Activated B cell treated with CpG ODN at 0.5 μM for 24 hours (primary cell): ENCODE measurements around the gene LCN10. TPM values are rescaled to one million over a fixed set of nuclear protein-coding genes. Genes with fewer than 3 reads are reported as not detected.
"Not testable (repeated sequence)": the region's sequence is repeated elsewhere in the genome, so short reads cannot be mapped to it uniquely, and the experiment has no call there.

Source experiments
- ATAC-seq: fragments of 200-7000 bp; cut with Tn5 transposase; one replicate; pipeline ENCODE4 v1.10.0; 2021; ENCODE audit warnings: low read depth, mild to moderate bottlenecking, moderate library complexity
- CTCF ChIA-PET: fragments of 350-600 bp; sonication (Branson Sonifier 250); formaldehyde crosslinking; loops from one replicate; lab custom pipeline; 2021; ENCODE audit warnings: antibody characterized with exemption; lab: Charles Lee
- POLR2A ChIA-PET: fragments of 350-600 bp; sonication (Branson Sonifier 250); formaldehyde crosslinking; loops from one replicate; lab custom pipeline; 2021; ENCODE audit warnings: antibody characterized with exemption; lab: Charles Lee
- DNase-seq: peaks from one replicate; pipeline ENCODE4 v3.0.0; 2022
- H3K27ac Mint-ChIP-seq: one replicate; pipeline ENCODE4 v1.8.0; 2020; ENCODE audit warnings: mixed read lengths
- H3K27me3 Mint-ChIP-seq: one replicate; pipeline ENCODE4 v1.8.0; 2021; ENCODE audit warnings: mixed read lengths
- H3K36me3 Mint-ChIP-seq: one replicate; pipeline ENCODE4 v1.8.0; 2021; ENCODE audit warnings: low read depth, mixed read lengths
- H3K4me1 Mint-ChIP-seq: one replicate; pipeline ENCODE4 v1.8.0; 2021; ENCODE audit warnings: mixed read lengths
- H3K4me3 Mint-ChIP-seq: one replicate; pipeline ENCODE4 v1.8.0; 2020; ENCODE audit warnings: mild to moderate bottlenecking, mixed read lengths
- H3K9me3 Mint-ChIP-seq: one replicate; pipeline ENCODE4 v1.8.0; 2020; ENCODE audit warnings: mixed read lengths
- CTCF ChIP-seq: fragments of 200-600 bp; IDR thresholded peaks from one replicate; pipeline ENCODE4 v1.8.0; 2022; ENCODE audit warnings: antibody characterized with exemption, mild to moderate bottlenecking
- intact Hi-C: fragments of 100-400 bp; cut with micrococcal nuclease; formaldehyde crosslinking; loops from one replicate; pipeline ENCODE4 v1.15.1; 2024
- total RNA-seq: library from RNA; stranded (reverse); gene quantifications from 2 replicates; pipeline ENCODE4 v1.2.3, GENCODE V29; 2022

LCN10 gene
- 13.7 and 15.9 TPM in 2 replicates for total RNA-seq

DNA sequence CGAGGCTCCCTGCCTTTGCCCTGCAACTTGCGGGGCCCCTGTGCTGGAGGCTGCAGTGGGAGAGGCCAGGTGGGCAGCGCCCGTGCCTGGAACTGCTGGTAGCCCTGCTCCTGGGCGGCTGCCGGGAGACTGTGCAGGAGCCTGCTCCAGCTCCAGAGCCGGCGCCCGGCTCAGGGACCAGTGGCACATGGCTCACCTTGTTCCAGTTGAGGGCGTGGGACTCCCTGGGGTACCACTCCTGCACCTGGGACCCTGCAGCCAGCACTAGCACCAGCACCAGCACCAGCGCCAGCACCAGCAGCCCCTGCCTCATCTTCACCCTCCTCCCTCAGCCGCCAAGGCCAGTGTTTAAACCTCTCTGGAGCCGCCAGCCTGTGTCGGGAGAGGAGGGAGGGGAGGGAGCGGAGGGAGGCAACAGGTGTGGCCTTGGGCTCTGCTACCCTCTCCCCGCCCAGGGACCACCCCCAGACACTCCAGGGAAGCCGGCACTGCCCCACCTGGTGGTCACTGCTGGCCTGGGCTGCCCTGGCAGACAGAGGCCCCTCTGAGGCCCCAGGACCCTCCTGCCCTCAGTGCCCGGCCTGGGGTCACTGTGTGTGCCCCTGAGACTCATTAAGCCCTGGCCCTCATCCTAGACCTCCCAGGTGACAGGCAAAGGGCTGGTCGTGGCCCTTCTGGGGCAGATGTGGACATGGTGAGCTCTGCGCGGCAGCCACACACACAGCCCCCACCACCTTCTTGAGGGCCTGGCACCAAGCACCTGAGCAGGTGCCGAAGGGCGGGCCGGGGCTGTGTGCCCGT lies at the start of gene LCN10:
Gene LCN10, minus strand, starts transcription at position 350 of the 801 bp plus-strand sequence. Its CDS starts 37 bp downstream, at position 313.
- H3K4me1 Mint-ChIP-seq: peaks cover 51% of the 10 kb centered on the region
- H3K4me3 Mint-ChIP-seq: peak within 1 kb of the TSS; percentile 86
- DNase-seq: no peak
- H3K27me3 Mint-ChIP-seq: no peaks in the 10 kb centered on the region
- intact Hi-C loops: loop anchor here (1.0 kb wide), 1 partner anchor 14 kb away; no protein-coding TSS in a partner anchor
- no peak for ATAC-seq
- peaks cover 19% of the 10 kb centered on the region for H3K36me3 Mint-ChIP-seq
- POLR2A ChIA-PET: interaction anchor here (1.9 to 4.4 kb wide), 5 partner anchors 8 to 344 kb away, joined by 5 to 86 read pairs (median 15); partner anchors contain the start of genes LCN8 and MAN1B1
- CTCF ChIA-PET: interaction anchor here (2.1 kb wide), 1 partner anchor 14 kb away, joined by 14 read pairs; no protein-coding TSS in a partner anchor
- H3K27ac Mint-ChIP-seq: peak within 1 kb of the TSS; percentile 74
- no peaks in the 10 kb centered on the region for H3K9me3 Mint-ChIP-seq
- no peak for TF ChIP-seq CTCF

DNA sequence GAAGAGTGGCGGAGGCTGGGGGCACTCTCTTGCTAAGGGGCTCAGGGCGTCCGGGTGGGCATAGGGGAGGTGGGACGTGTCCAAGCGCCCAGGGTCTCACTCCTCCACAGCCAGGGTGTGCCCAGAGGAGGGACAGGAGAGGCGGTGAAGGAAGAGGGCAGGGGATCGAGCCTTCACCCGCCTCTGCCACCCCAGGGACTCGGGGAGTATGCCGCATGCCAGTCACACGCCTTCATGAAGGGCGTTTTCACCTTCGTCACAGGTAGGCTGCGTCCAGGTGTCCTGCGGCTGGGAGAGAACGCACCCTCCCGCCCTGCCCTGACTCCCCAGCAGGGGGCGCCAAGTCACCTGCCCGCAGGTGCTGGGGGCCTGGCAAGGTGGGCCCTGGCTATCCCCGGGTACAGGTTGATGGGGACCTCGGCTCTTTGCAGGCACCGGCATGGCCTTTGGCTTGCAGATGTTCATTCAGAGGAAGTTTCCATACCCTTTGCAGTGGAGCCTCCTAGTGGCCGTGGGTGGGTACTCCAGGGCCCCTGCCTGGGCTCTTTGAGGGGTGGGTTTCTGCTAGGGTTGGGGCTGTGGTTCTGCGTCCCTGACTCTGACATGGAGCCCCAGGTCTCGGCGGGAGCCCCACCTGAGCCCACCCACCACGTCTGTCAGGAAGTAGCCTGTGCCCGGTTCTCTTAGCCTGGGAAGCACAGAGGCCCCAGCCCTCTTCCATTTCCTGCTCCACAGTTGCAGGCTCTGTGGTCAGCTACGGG lies 49.0 kb upstream of the LCN10 start:
- Mint-ChIP-seq H3K4me3 (peak overlapping the region; percentile 86), H3K9me3 (no peaks in the 10 kb centered on the region), H3K27me3 (no peaks in the 10 kb centered on the region), H3K4me1 (peaks cover 27% of the 10 kb centered on the region), H3K36me3 (peaks cover 5% of the 10 kb centered on the region), H3K27ac (peak overlapping the region; percentile 90)
- POLR2A ChIA-PET: interaction anchor here (0.6 to 1.3 kb wide), 3 partner anchors 16 to 420 kb away, joined by 3 to 5 read pairs (median 3); partner anchors contain the start of gene RABL6
- ATAC-seq (peak; percentile 2), DNase-seq (peak; percentile 59)
- CTCF ChIA-PET: interaction anchor here (0.6 to 2.7 kb wide), 4 partner anchors 34 to 243 kb away, joined by 3 to 13 read pairs (median 3); partner anchors contain the start of genes AJM1 and LCN8
- intact Hi-C loops: loop anchor here (1.0 to 10.0 kb wide), 13 partner anchors 9 to 763 kb away; partner anchors contain the start of genes AJM1, FBXW5, MAN1B1 and MRPL41
- TF ChIP-seq CTCF: peak; percentile 54

- peak within 1 kb of the TSS; percentile 90 for H3K27ac Mint-ChIP-seq
- intact Hi-C loops: loop anchor here (1.0 to 10.0 kb wide), 13 partner anchors 9 to 764 kb away; partner anchors contain the start of genes AJM1, FBXW5, MAN1B1 and MRPL41
- no peaks in the 10 kb centered on the region for H3K9me3 Mint-ChIP-seq
- peaks cover 5% of the 10 kb centered on the region for H3K36me3 Mint-ChIP-seq
- POLR2A ChIA-PET: interaction anchor here (0.5 to 1.2 kb wide), 13 partner anchors 12 to 452 kb away, joined by 3 to 5 read pairs (median 4); partner anchors contain the start of genes FUT7 and TUBB4B
- H3K4me3 Mint-ChIP-seq: peak within 1 kb of the TSS; percentile 86
- no peaks in the 10 kb centered on the region for H3K27me3 Mint-ChIP-seq
- CTCF ChIA-PET: interaction anchor here (0.6 to 6.8 kb wide), 2 partner anchors 12 to 244 kb away, joined by 3 to 58 read pairs; no protein-coding TSS in a partner anchor
- peak; percentile 99 for DNase-seq
- ATAC-seq: peak; percentile 87
- H3K4me1 Mint-ChIP-seq: peaks cover 20% of the 10 kb centered on the region
- TF ChIP-seq CTCF: no peak
Measured at GRCh38 chr9:136790640-136791515, 48.1 kb upstream of the LCN10 start, which contains the start of gene TMEM141. TMEM141 (plus strand) TSS chr9:136791344; CDS start chr9:136791371, 27 bp downstream.

DNA sequence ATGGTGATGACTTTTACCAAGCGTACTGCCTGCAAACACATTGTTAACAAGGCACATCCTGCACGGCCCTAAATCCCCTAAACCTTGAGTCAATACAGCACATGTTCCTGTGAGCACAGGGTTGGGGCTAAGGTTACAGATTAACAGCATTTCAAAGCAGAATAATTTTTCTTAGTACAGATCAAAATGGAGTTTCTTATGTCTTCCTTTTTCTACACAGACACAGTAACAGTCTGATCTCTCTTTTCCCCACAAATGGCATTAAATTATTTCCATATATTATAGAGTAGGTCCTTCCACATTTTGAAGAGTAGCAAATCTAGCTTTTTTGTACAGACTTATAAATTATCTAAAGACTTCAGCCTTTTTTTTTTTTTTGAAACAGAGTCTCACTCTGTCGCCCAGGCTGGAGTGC lies 46.8 kb upstream of the LCN10 start:
- POLR2A ChIA-PET: no interaction called here
- DNase-seq (no peak), ATAC-seq (no peak)
- Mint-ChIP-seq H3K4me3 (no peak overlapping the region), H3K4me1 (peaks cover 27% of the 10 kb centered on the region), H3K9me3 (no peaks in the 10 kb centered on the region), H3K36me3 (peaks cover 5% of the 10 kb centered on the region), H3K27me3 (no peaks in the 10 kb centered on the region), H3K27ac (no peak overlapping the region)
- CTCF ChIA-PET: interaction anchor here (6.8 kb wide), 1 partner anchor 246 kb away, joined by 58 read pairs; no protein-coding TSS in a partner anchor
- intact Hi-C loops: no loop called here
- no peak for TF ChIP-seq CTCF

DNA sequence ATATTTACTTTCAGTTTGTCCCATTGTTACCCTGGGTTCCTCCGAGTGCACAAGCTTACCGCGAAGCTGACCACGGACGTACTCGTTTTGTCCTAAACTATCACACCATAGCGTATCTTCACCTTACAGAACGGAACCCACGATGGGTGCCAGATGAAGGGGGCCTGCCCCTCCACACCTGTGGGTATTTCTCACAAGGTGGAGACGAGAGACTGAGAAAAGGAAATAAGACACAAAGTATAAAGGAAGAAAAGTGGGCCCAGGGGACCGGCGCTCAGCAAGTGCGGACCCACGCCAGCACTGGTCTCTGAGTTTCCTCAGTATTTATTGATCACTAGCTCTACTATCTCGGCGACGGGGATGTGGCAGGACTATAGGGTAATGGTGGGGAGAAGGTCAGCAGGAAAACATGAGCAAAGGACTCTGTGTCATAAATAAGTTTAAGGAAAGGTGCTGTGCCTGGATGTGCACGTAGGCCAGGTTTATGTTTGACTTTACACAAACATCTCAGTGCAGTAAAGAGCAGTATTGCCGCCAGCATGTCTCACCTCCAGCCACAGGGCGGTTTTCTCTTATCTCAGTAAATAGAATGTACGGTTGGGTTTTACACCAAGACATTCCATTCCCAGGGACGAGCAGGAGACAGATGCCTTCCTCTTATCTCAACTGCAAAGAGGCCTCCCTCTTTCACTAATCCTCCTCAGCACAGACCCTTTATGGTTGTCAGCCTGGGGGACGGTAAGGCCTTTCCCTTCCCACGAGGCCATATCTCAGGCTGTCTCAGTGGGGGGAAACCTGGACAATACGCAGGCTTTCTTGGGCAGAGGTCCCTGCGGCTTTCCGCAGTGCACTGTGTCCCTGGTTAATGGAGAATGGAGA lies 46.1 kb upstream of the LCN10 start:
- ATAC-seq, H3K9me3 Mint-ChIP-seq, H3K36me3 Mint-ChIP-seq, intact Hi-C loops, H3K4me3 Mint-ChIP-seq, H3K27me3 Mint-ChIP-seq, DNase-seq, POLR2A ChIA-PET, H3K27ac Mint-ChIP-seq: not testable (repeated sequence)
- CTCF ChIA-PET: interaction anchor here (1.2 to 6.8 kb wide), 2 partner anchors 11 to 246 kb away, joined by 3 to 58 read pairs; no protein-coding TSS in a partner anchor
- H3K4me1 Mint-ChIP-seq: peaks cover 30% of the 10 kb centered on the region
